COLO668 (cell line): ENCODE data around the gene BIRC5.

Source experiments
- DNase-seq: peaks from one replicate; lab custom pipeline; 2025; ENCODE audit not compliant: unreplicated experiment; lab: John Stamatoyannopoulos, UW

Gene BIRC5

GRCh38 chr17:78183916-78184315 lies 30.1 kb upstream of the BIRC5 start:
- no peak for DNase-seq

GRCh38 chr17:78184351-78184750 lies 29.7 kb upstream of the BIRC5 start:
- no peak for DNase-seq

- no peak for DNase-seq
Observed at GRCh38 chr17:78184868-78185267, 29.2 kb upstream of the BIRC5 start.

GRCh38 chr17:78185981-78186691 lies 27.9 kb upstream of the BIRC5 start:
- DNase-seq: peak; percentile 23

GRCh38 chr17:78186692-78187595 lies 27.1 kb upstream of the BIRC5 start, which contains the start of the genes AFMID and TK1:
AFMID (plus strand) TSS chr17:78187362; CDS start chr17:78187371, 9 bp downstream.
TK1 (minus strand) TSS chr17:78187052; CDS start chr17:78186994, 58 bp downstream.
- DNase-seq: peak; percentile 94

- DNase-seq: no peak
Observed at GRCh38 chr17:78196716-78197115, 17.3 kb upstream of the BIRC5 start.

GRCh38 chr17:78197147-78197832 lies 16.8 kb upstream of the BIRC5 start:
- DNase-seq: no peak

GRCh38 chr17:78200451-78200850 lies 13.6 kb upstream of the BIRC5 start:
- DNase-seq: no peak

GRCh38 chr17:78202666-78203065 lies 11.4 kb upstream of the BIRC5 start:
- no peak for DNase-seq

GRCh38 chr17:78204387-78205123 lies 9.5 kb upstream of the BIRC5 start:
- no peak for DNase-seq

GRCh38 chr17:78205124-78205775 lies 8.8 kb upstream of the BIRC5 start:
- no peak for DNase-seq

- DNase-seq: no peak
Observed at GRCh38 chr17:78206298-78206697, 7.8 kb upstream of the BIRC5 start.

GRCh38 chr17:78208486-78208885 lies 5.6 kb upstream of the BIRC5 start:
- DNase-seq: no peak

GRCh38 chr17:78210111-78210510 lies 3.9 kb upstream of the BIRC5 start:
- no peak for DNase-seq

- no peak for DNase-seq
Observed at GRCh38 chr17:78211032-78211431, 3.0 kb upstream of the BIRC5 start.

- DNase-seq: no peak
Observed at GRCh38 chr17:78214706-78215061, 631 bp downstream of the BIRC5 start.

- DNase-seq: no peak
Observed at GRCh38 chr17:78219396-78220150, 5.5 kb downstream of the BIRC5 start.

GRCh38 chr17:78223061-78223460 lies 9.0 kb downstream of the BIRC5 start:
- DNase-seq: no peak

- no peak for DNase-seq
Observed at GRCh38 chr17:78223765-78224164, 9.7 kb downstream of the BIRC5 start.
